Hippocampal formation (tissue), 2 donors: Measurements from ENCODE around the gene MED13L.

Source experiments
- DNase-seq, 2 donors: peaks; one replicate each; lab custom pipeline; 2025; lab: John Stamatoyannopoulos, UW

The MED13L gene

GRCh38 chr12:116183741-116184141 lies 93.8 kb downstream of the MED13L start:
- DNase-seq: no peak

- no peak for DNase-seq
Measured at GRCh38 chr12:116182359-116183063, 95.0 kb downstream of the MED13L start.

- no peak for DNase-seq
Measured at GRCh38 chr12:116180448-116180847, 97.0 kb downstream of the MED13L start.

- DNase-seq: no peak
Measured at GRCh38 chr12:116179384-116179783, 98.1 kb downstream of the MED13L start.

- DNase-seq: no peak
Measured at GRCh38 chr12:116177017-116177416, 100.5 kb downstream of the MED13L start.

- no peak for DNase-seq
Measured at GRCh38 chr12:116174904-116175303, 102.6 kb downstream of the MED13L start.

- DNase-seq: no peak
Measured at GRCh38 chr12:116174006-116174405, 103.5 kb downstream of the MED13L start.

- no peak for DNase-seq
Measured at GRCh38 chr12:116172224-116172849, 105.2 kb downstream of the MED13L start.

- DNase-seq: no peak
Measured at GRCh38 chr12:116171549-116171948, 105.9 kb downstream of the MED13L start.

GRCh38 chr12:116169071-116169470 lies 108.4 kb downstream of the MED13L start:
- DNase-seq: no peak

- DNase-seq: no peak
Measured at GRCh38 chr12:116166306-116166705, 111.2 kb downstream of the MED13L start.

- no peak for DNase-seq
Measured at GRCh38 chr12:116165036-116165425, 112.5 kb downstream of the MED13L start.

GRCh38 chr12:116164250-116165035 lies 113.0 kb downstream of the MED13L start:
- no peak for DNase-seq

GRCh38 chr12:116162071-116162470 lies 115.4 kb downstream of the MED13L start:
- no peak for DNase-seq

GRCh38 chr12:116161588-116161987 lies 115.9 kb downstream of the MED13L start:
- DNase-seq: no peak

GRCh38 chr12:116160883-116161458 lies 116.5 kb downstream of the MED13L start:
- DNase-seq: no peak

GRCh38 chr12:116160231-116160630 lies 117.3 kb downstream of the MED13L start:
- no peak for DNase-seq

- no peak for DNase-seq
Measured at GRCh38 chr12:116159593-116160200, 117.8 kb downstream of the MED13L start.

GRCh38 chr12:116159175-116159574 lies 118.3 kb downstream of the MED13L start:
- DNase-seq: no peak

GRCh38 chr12:116157845-116158267 lies 119.6 kb downstream of the MED13L start:
- no peak for DNase-seq

- DNase-seq: no peak
Measured at GRCh38 chr12:116156614-116157013, 120.9 kb downstream of the MED13L start.

GRCh38 chr12:116155383-116155782 lies 122.1 kb downstream of the MED13L start:
- DNase-seq: no peak
